ENCODE data around the gene NSRP1.

NSRP1 gene

DNA sequence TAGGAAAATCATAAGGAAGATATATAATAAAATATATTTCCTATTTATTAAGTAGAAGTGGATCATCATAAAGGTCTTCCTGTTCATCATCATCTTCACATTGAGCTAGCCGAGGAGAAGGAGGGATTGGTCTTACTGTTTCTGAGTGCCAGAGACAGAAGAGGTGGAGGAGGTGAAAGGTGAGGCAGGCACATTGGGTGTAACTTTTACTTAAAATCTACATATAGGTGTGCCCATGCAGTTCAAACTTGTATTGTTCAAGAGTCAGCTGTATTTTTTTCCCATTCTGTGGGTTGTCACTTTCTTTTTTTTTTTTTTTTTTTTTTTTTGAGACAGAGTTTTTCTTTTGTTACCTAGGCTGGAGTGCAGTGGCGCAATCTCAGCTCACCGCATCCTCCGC, 34.9 kb downstream of the NSRP1 start:
- FAIRE-seq (no peak), DNase-seq (ENCODE audit: insufficient read length, low spot score) (no peak)
- TF ChIP-seq, protein P1, sequence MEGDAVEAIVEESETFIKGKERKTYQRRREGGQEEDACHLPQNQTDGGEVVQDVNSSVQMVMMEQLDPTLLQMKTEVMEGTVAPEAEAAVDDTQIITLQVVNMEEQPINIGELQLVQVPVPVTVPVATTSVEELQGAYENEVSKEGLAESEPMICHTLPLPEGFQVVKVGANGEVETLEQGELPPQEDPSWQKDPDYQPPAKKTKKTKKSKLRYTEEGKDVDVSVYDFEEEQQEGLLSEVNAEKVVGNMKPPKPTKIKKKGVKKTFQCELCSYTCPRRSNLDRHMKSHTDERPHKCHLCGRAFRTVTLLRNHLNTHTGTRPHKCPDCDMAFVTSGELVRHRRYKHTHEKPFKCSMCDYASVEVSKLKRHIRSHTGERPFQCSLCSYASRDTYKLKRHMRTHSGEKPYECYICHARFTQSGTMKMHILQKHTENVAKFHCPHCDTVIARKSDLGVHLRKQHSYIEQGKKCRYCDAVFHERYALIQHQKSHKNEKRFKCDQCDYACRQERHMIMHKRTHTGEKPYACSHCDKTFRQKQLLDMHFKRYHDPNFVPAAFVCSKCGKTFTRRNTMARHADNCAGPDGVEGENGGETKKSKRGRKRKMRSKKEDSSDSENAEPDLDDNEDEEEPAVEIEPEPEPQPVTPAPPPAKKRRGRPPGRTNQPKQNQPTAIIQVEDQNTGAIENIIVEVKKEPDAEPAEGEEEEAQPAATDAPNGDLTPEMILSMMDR (IDR thresholded peaks at IDR 0.05; ENCODE audit: insufficient read depth, missing control alignments): no peak

DNA sequence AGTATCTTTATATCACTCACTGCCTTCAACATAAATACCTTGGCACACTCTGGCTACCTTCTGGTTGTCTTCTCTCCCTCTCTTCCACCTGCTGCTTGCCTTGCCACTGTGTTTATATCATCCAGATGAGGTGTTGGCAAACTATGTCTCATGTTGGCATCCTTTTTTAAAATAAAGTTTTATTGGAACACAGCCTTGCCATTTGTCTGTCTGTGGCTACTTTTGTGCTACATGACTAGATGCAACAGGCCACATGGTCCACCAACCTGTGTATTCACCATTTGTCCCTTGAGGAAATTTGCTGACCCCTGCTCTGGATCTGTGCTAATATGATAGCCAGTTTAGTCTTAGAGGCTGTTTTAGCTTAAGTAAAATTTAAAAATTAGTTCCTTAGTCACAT, 36.8 kb downstream of the NSRP1 start:
- TF ChIP-seq, protein P1 (IDR thresholded peaks at IDR 0.05; ENCODE audit: insufficient read depth, missing control alignments): no peak
- no peak for FAIRE-seq

DNA sequence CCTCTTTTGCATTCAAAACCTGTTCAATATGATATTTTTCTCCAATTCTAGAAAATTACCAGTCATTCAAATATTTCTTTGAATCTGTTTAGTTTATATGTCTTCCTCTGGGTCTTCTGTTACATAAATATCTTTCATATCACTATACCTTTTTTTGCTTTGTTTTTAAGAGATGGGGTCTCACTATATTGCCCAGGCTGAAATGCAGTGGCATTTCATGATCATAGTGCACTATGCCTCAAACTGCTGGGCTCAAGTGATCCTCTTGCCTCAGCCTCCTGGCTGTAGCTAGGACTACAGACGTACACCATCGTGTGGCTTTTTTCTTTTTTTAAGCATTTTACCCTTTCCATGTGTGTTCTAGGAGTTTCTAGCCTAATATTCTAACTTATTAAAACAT, 38.8 kb downstream of the NSRP1 start:
- DNase-seq (ENCODE audit: insufficient read length, low spot score) (no peak), FAIRE-seq (no peak)
- TF ChIP-seq, protein P1 (IDR thresholded peaks at IDR 0.05; ENCODE audit: insufficient read depth, missing control alignments): no peak

More for the DNA sequence above, 36.8 kb downstream of the NSRP1 start:
- DNase-seq (ENCODE audit: insufficient read length, low spot score): no peak

DNA sequence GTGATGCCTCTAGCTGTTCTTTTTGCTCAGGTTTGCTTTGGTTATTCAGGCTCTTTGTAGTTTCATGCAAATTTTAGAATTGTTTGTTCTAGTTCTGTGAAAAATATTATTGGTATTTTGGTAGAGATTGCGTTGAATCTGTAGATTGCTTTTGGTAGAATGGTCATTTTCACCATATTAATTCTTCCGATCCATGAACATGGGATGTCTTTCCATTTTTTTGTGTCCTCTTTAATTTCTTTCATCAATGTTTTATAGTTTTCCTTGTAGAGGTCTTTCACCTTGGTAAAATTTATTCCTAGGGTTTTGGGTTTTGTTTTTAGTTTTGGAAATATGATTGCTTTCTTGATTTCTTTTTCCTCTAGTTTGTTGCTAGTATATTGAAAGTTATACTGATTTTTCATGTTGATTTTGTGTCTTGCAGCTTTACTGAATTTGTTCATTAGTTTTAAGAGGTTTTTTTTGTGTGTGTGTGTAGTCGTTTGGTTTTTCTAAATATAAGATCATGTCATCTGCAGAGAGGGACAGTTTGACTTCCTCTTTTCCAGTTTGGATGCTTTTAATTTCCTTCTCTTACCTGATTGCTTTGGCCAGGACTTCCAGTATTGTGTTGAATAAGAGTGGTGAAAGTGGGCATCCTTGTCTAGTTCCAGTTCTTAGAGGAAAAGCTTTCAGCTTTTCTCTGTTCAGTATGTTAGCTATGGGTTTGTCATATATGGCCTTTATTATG, 42.4 kb downstream of the NSRP1 start:
- FAIRE-seq: no peak
- no peak for DNase-seq (ENCODE audit: insufficient read length, low spot score)
- TF ChIP-seq, protein P1 (IDR thresholded peaks at IDR 0.05; ENCODE audit: insufficient read depth, missing control alignments): no peak

DNA sequence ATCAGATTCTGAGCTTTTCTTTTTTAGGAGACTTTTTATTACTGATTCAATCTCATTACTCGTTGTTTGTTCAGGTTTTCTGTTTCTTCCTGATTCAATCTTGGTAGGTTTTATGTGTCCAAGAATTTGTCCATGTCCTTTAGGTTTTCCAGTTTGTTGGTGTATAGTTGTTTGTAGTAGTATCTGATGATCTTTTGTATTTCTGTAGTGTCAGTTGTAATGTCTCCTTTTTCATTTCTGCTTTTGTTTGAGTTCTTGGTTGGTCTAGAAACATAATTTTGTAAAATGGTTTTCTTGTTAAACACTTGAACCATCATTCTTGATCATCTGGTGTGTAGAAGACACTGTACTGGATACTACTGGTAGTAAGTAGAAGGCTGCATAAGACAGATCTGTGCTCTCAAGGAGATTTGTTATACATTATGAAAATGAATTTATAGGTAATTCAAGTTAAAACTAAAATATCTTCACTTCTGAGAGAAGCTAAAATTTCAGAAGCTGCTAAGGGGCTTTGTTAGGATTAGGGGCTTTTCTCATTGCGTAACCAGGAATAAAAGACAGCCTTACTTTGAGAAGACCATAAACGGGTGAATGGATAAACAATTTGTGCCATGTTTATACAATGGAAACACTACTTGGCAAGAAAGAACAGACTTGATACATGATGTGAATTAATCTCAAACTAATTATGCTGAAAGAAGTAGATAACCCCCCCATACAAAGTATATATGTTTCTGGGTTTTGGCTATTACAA, 44.0 kb downstream of the NSRP1 start:
- FAIRE-seq: no peak
- no peak for DNase-seq (ENCODE audit: insufficient read length, low spot score)
- TF ChIP-seq, protein P1 (IDR thresholded peaks at IDR 0.05; ENCODE audit: insufficient read depth, missing control alignments): no peak

DNA sequence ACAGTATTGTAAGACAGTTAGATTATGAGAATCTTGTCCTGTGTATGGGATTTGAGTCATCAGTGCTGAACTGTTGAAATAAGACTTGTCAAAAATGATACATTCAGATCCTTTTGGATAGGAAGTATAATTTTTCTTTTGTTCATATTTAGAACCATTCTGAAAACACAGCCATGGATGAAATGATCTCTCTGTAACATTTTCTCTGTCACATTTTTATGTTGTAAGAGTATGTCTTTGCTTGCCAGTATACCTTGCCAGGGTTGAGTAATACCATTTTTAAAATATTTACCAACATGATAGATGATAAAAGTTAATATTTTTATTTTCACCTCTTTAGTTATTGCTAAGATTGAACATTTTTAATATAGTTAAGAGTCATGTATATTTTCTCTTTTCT, 45.0 kb downstream of the NSRP1 start:
- no peak for FAIRE-seq
- TF ChIP-seq, protein P1 (IDR thresholded peaks at IDR 0.05; ENCODE audit: insufficient read depth, missing control alignments): no peak
- no peak for DNase-seq (ENCODE audit: insufficient read length, low spot score)

DNA sequence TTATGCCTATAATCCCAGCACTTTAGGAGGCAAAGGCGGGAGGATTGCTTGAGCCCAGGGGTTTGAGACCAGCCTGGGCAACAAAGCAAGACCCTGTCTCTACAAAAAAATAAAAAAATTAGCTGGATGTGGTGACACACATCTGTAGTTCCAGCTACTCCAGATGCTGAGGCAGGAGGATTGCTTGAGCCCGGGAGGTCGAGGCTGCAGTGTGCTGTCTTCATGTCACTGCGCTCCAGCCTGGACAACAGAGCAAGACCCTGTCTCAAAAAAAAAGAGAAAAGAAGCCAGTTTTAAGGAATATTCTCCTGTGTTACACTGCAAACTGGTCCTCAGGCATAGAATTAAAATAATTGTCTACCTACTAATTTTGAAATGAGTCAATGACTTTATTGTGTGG, 47.9 kb downstream of the NSRP1 start:
- DNase-seq (ENCODE audit: insufficient read length, low spot score): no peak
- TF ChIP-seq, protein P1 (IDR thresholded peaks at IDR 0.05; ENCODE audit: insufficient read depth, missing control alignments): no peak
- no peak for FAIRE-seq
